ENCODE results near the gene RNF121. TPM values are rescaled to one million over a fixed set of nuclear protein-coding genes. Genes with fewer than 3 reads are reported as not detected.

RNF121 gene
- total and polyA plus RNA-seq, 2 of the 8 experiments (the other 6 are each of a cell fraction or from before 2014, with no cell fraction given) = 39.7 to 51.6 TPM

DNA sequence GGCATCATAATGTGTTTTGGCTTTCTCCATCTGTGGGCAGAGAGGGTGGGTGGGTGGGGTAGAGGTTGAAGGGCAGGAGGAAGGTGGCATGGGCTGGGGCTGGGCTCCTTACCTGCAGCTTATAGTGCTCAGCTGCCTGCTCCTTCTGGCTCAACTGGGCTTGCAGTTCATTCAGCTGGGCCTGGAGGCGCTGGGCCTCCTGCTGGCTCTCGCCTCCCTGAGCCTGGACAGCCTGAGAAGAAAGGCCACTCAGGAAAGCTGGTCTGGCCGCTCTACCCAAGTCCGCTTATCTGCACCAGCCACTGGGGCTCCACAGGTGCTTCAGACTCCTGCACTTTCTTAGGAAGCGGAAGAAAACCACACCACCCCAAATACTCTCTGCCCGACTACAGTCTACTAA is 80.3 kb downstream of the RNF121 start:
- H2BK20ac ChIP-seq (ENCODE audit: low read length) = no peak overlapping the region
- no peak overlapping the region for H2BK120ac ChIP-seq (replicated peaks; ENCODE audit: low read depth, low read length)
- no peak overlapping the region for H3K56ac ChIP-seq (replicated peaks; ENCODE audit: insufficient read length, low read depth, low read length)
- no peak overlapping the region for H3K4ac ChIP-seq (replicated peaks; ENCODE audit: insufficient read length, low read depth, low read length)
- no peak overlapping the region for H4K91ac ChIP-seq (replicated peaks; ENCODE audit: insufficient read length, low read length)
- ChIA-PET POLR2A (ENCODE audit: partially characterized antibody) (interaction anchor here (0.9 to 1.5 kb wide), 5 partner anchors 12 to 82 kb away, joined by 3 to 5 read pairs (median 3); no protein-coding TSS in a partner anchor), CTCF (ENCODE audit: partially characterized antibody) (interaction anchor here (1.0 to 3.2 kb wide), 8 partner anchors 11 to 422 kb away, joined by 3 to 17 read pairs (median 6); partner anchors contain the start of gene IL18BP)
- WGBS, 2 experiments (ENCODE audit: extremely low coverage in 1 of 2, insufficient coverage in 1 of 2, insufficient read length in 1 of 2, insufficient replicate concordance in 2 of 2, low coverage in 1 of 2, low lambda C conversion rate in 2 of 2, missing lambda C conversion rate in 1 of 2) = 98% methylated on average over 6 of the region's 6 CpGs; no CpG with 5 or more reads in 1 of the 2 experiments
- TF ChIP-seq SIN3A (conservative IDR thresholded peaks at IDR 0.05 in 1 of 2, IDR thresholded peaks at IDR 0.05 in 1 of 2; ENCODE audit: low read depth in 1 of 2, low read length in 2 of 2) = no peak
- no peak overlapping the region for H3K4me3 ChIP-seq (ENCODE audit: extremely low read depth in 1 of 4, insufficient read depth in 2 of 4, low read depth in 3 of 4, low read length in 4 of 4)
- no peak overlapping the region; the same call in 1 of the 2 replicates for H4K8ac ChIP-seq (ENCODE audit: extremely low read depth, insufficient read depth, low read length)
- FAIRE-seq = no peak
- H2BK5ac ChIP-seq (ENCODE audit: low read depth, low read length) = no peak overlapping the region
- no peaks in the 10 kb centered on the region for H3K27me3 ChIP-seq (replicated peaks in 1 of 4; ENCODE audit: control insufficient read depth in 3 of 4, extremely low read depth in 1 of 4, insufficient read depth in 3 of 4, low read length in 3 of 4)
- H3K14ac ChIP-seq (ENCODE audit: insufficient read length) = no peak overlapping the region
- H3K79me2 ChIP-seq (ENCODE audit: control insufficient read depth in 1 of 2, insufficient read depth in 2 of 2, low read length in 2 of 2) = no peaks in the 10 kb centered on the region
- peaks cover 51 to 87% (median 77%) of the 10 kb centered on the region in 4 experiments for H3K36me3 ChIP-seq (ENCODE audit: control insufficient read depth in 2 of 4, insufficient read depth in 4 of 4, low read length in 3 of 4)
- no peak overlapping the region for H4K5ac ChIP-seq (ENCODE audit: insufficient read length, low read depth, low read length)
- no peak overlapping the region for H2AFZ ChIP-seq (ENCODE audit: low read length)
- no peak for DNase-seq (ENCODE audit: low read depth in 1 of 2, low spot score in 2 of 2)
- no peak overlapping the region for H2BK15ac ChIP-seq (ENCODE audit: low read length)
- no peaks in the 10 kb centered on the region for H3K23me2 ChIP-seq (ENCODE audit: low read depth, low read length)
- peaks cover 31 to 47% of the 10 kb centered on the region in 2 experiments for H4K20me1 ChIP-seq (replicated peaks in 1 of 2; ENCODE audit: control insufficient read depth in 1 of 2, insufficient read depth in 2 of 2, low read length in 2 of 2)
- no peak overlapping the region for H3K23ac ChIP-seq (ENCODE audit: insufficient read length)
- H3K79me1 ChIP-seq (ENCODE audit: low read depth, low read length) = no peaks in the 10 kb centered on the region; the same call in 1 of the 2 replicates
- no peaks in the 10 kb centered on the region for H3K4me1 ChIP-seq (replicated peaks in 1 of 4; ENCODE audit: control insufficient read depth in 3 of 4, insufficient read depth in 4 of 4, low read length in 3 of 4)
- no peak overlapping the region for H2AK5ac ChIP-seq (ENCODE audit: low read depth, low read length)
- no peak overlapping the region for H2BK12ac ChIP-seq (ENCODE audit: low read depth, low read length)
- no peak overlapping the region for H3K4me2 ChIP-seq (ENCODE audit: insufficient read depth in 1 of 2, low read depth in 2 of 2, low read length in 2 of 2)
- no peak overlapping the region for H3K9ac ChIP-seq (replicated peaks in 1 of 4; ENCODE audit: extremely low read depth in 1 of 4, low read depth in 3 of 4, low read length in 3 of 4)
- no peak overlapping the region for H3K27ac ChIP-seq (ENCODE audit: low read depth, low read length)
- no peaks in the 10 kb centered on the region for H3K9me3 ChIP-seq (ENCODE audit: insufficient read depth in 2 of 2, low read depth in 1 of 2, low read length in 1 of 2)
- no peak overlapping the region for H3K18ac ChIP-seq (ENCODE audit: extremely low read depth, low read length)

Data from H1 (cell line).